Hematopoietic multipotent progenitor cell (in vitro differentiated cells): Measurements from ENCODE around the gene POLR1E. TPM values are rescaled to one million over a fixed set of nuclear protein-coding genes. Genes with fewer than 3 reads are reported as not detected.

ENCODE experiments used
- DNase-seq, 3 donors: peaks; one replicate each; pipeline ENCODE4 v3.0.0-alpha.2; 2011 to 2015; ENCODE audit warnings: low read depth in 2 of 3, low spot score in 2 of 3
- total RNA-seq: library from RNA; depleted of rRNA; stranded (reverse); fragments of >200 nt; gene quantifications from one replicate; pipeline ENCODE4 v1.2.3, GENCODE V29; 2012

POLR1E gene
- total RNA-seq, 1 donor, result 23.4 TPM

GRCh38 chr9:37531699-37532098 lies 46.0 kb downstream of the POLR1E start:
- peak in 1 of 3 donors; percentile 24 for DNase-seq

- DNase-seq, result no peak
Measured at GRCh38 chr9:37534412-37534811, 48.7 kb downstream of the POLR1E start.

- no peak for DNase-seq
Measured at GRCh38 chr9:37534901-37535300, 49.2 kb downstream of the POLR1E start.

GRCh38 chr9:37538099-37538498 lies 52.4 kb downstream of the POLR1E start:
- no peak for DNase-seq

GRCh38 chr9:37539634-37540033 lies 53.9 kb downstream of the POLR1E start:
- no peak for DNase-seq

- DNase-seq, result no peak
Measured at GRCh38 chr9:37540634-37541033, 54.9 kb downstream of the POLR1E start.

- no peak for DNase-seq
Measured at GRCh38 chr9:37541465-37541864, 55.7 kb downstream of the POLR1E start.

- DNase-seq, result no peak
Measured at GRCh38 chr9:37542488-37542887, 56.7 kb downstream of the POLR1E start.

GRCh38 chr9:37542895-37543294 lies 57.1 kb downstream of the POLR1E start:
- no peak for DNase-seq

GRCh38 chr9:37543468-37543867 lies 57.7 kb downstream of the POLR1E start:
- DNase-seq, result no peak

GRCh38 chr9:37547328-37547878 lies 61.7 kb downstream of the POLR1E start:
- no peak for DNase-seq

GRCh38 chr9:37549527-37549926 lies 63.8 kb downstream of the POLR1E start:
- no peak for DNase-seq

- DNase-seq, result no peak
Measured at GRCh38 chr9:37550781-37551180, 65.0 kb downstream of the POLR1E start.

GRCh38 chr9:37551468-37551867 lies 65.7 kb downstream of the POLR1E start:
- DNase-seq, result no peak

GRCh38 chr9:37551888-37552287 lies 66.1 kb downstream of the POLR1E start:
- DNase-seq, result no peak

Other genes with a start within 250 kb of the POLR1E start
- gene GRHPR, start 63.3 kb upstream of the POLR1E start, total RNA-seq, result 184 TPM
- gene ZBTB5, start 20.5 kb upstream of the POLR1E start, total RNA-seq, result 21.3 TPM
- gene FBXO10, start 90.4 kb downstream of the POLR1E start, total RNA-seq, result 4.6 TPM
- 49.0 TPM for gene TOMM5, start 106.6 kb downstream of the POLR1E start, total RNA-seq
- gene FRMPD1, start 165.0 kb downstream of the POLR1E start, total RNA-seq, result under 0.01 TPM